ENCODE measurements around the gene GYPA.

DNA sequence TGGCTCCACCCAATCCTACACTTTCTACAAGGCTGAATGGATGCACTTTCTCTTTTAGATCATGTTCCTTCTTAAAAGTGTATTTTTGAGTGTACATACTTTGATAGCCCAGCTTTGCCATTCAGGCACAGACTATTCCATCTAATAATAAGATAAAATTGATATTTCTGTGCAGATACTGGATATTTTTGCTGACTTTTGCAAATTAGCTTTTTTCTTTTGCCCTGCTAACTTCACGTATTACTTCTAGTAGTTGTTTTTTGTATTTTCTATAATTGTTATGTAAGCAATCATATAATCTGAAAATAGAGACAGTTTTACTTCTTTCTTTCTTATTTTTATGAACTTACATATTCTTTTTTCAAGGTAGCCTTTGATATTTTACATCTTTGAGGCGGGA, 13.5 kb upstream of the GYPA start:
- TF ChIP-seq, protein P1, sequence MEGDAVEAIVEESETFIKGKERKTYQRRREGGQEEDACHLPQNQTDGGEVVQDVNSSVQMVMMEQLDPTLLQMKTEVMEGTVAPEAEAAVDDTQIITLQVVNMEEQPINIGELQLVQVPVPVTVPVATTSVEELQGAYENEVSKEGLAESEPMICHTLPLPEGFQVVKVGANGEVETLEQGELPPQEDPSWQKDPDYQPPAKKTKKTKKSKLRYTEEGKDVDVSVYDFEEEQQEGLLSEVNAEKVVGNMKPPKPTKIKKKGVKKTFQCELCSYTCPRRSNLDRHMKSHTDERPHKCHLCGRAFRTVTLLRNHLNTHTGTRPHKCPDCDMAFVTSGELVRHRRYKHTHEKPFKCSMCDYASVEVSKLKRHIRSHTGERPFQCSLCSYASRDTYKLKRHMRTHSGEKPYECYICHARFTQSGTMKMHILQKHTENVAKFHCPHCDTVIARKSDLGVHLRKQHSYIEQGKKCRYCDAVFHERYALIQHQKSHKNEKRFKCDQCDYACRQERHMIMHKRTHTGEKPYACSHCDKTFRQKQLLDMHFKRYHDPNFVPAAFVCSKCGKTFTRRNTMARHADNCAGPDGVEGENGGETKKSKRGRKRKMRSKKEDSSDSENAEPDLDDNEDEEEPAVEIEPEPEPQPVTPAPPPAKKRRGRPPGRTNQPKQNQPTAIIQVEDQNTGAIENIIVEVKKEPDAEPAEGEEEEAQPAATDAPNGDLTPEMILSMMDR (IDR thresholded peaks at IDR 0.05), result no peak
- no peak for TF ChIP-seq POLR2A (IDR thresholded peaks at IDR 0.05)

All from body of pancreas (tissue), 4 donors.